Endometrial microvascular endothelial cells (primary cell): ENCODE data around the gene SNUPN. TPM values are rescaled to one million over a fixed set of nuclear protein-coding genes. Genes with fewer than 3 reads are reported as not detected.
"Not testable (repeated sequence)": the region's sequence is repeated elsewhere in the genome, so short reads cannot be mapped to it uniquely, and the experiment has no call there.

ENCODE experiments used
- in situ Hi-C: cut with HindIII; loops from 2 replicates; pipeline ENCODE4 v1.10.0; 2017; ENCODE audit warnings: low sequenced_read_pairs, low pct_unique_long_range_greater_than_20kb; ENCODE audit errors: inconsistent ontology term
- total RNA-seq: library from RNA; depleted of rRNA; stranded (reverse); fragments of >200 nt; gene quantifications from one replicate; pipeline ENCODE4 v1.2.3, GENCODE V29; 2015; ENCODE audit errors: inconsistent ontology term

SNUPN gene
- total RNA-seq, 1 donor from 2014 or later = 21.5 TPM

DNA sequence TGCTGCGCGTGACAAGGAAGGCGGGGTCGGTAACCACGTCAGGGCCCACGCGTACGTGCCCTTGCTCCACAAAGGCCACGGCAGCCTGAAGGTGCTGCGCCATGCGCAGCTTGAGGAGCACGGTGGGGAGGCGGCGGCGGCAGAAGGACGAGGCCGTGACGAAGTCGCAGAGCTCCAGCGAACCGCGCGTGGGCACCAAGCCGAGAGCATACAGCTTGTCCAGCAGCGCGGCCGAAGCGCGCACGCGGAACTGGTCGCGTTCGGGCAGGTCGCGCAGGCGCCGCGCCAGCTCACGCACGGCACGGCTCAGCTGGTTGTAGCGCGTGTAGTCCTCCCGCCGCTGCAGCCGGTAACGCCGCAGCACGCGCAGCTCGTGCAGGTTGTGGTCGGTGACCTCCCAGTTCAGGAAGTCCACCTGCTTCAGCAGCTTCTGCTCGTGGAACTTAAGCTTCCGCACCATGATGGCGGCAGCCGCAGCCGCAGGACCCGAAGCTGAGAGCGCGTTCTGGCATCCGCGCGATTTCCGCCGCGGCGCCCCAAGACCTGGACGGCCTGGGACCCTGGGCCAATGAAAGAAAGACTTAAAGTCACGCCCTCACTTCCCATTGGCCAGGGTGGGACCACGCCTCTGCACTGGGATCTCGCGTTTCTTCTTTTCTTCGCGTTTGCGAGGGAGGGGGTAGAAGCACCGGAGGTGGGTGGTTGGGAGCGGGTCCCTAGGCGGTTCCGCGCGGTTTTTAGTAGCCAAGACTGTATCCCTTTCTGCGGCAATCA is 14.4 kb upstream of the SNUPN start, which contains the start of gene IMP3:
Gene IMP3 (minus strand): TSS at position 516 of the 774 bp plus-strand sequence. CDS start 56 bp downstream, at position 460.
- in situ Hi-C loops = no loop called here

GRCh38 chr15:75639191-75639708 is 13.7 kb upstream of the SNUPN start:
- in situ Hi-C loops = no loop called here

- in situ Hi-C loops = no loop called here
These were observed 11.9 kb upstream of the SNUPN start for GRCh38 chr15:75637245-75638009.

DNA sequence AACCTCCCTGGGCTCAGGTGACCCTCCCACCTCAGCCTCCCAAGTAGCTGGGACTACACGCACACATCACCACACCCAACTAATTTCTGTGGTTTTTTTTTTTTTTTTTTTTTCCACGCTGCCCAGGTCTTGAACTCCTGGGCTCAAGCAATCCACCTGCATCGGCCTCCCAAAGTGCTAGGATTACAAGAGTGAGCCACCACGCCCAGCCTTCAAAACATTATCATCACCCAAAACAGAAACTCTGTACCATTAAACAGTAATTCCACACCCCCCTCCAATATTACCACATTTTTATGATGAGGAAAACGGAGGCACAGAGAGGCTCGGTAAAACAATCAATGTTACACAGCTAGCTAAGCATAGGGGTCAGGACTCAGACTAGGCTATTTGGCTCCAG is 10.5 kb upstream of the SNUPN start:
- in situ Hi-C loops = no loop called here

DNA sequence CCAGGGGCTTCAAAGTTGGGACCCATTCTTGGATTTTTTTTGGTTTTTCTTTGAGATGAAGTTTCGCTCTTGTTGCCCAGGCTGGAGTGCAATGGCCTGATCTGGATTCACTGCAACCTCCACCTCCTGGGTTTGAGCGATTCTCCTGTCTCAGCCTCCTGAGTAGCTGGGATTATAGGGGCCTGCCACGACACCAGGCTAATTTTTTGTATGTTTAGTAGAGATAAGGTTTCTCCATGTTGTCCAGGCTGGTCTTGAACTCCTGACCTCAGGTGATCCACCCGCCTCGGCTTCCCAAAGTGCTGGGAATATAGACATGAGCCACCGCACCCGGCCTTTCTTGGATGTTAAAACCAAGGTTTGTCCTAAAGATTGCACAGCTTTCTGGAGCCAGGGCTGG is 8.4 kb upstream of the SNUPN start:
- in situ Hi-C loops = not testable (repeated sequence)

- in situ Hi-C loops = no loop called here
These were observed 6.4 kb upstream of the SNUPN start for GRCh38 chr15:75631935-75632334.

GRCh38 chr15:75622505-75622904 is 3.0 kb downstream of the SNUPN start:
- in situ Hi-C loops = no loop called here

DNA sequence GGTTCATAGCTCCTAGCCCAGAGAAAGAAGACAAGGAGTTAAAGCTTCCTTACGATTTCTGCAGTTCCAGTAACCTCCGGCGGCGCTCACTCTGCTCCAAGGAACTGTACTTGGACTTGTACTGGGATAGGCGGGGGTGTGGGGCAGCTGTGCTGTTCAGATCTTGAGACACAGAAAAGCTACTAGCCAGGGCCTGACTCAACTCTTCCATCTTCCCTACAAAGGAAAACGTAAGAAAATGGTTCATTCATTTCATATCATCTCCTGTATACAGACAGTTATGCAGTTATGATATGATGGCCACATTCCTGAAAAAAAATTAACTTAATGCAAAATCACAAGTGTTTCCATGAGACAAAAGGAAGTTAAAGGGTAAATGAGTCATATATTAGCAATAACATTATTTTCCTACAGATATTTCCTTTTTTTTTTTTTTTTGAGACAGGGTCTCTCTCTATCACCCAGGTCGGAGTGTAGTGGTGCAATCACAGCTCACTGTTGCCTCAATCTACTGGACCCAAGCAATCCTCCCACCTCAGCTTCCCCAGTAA is 4.6 kb downstream of the SNUPN start:
- in situ Hi-C loops = no loop called here

DNA sequence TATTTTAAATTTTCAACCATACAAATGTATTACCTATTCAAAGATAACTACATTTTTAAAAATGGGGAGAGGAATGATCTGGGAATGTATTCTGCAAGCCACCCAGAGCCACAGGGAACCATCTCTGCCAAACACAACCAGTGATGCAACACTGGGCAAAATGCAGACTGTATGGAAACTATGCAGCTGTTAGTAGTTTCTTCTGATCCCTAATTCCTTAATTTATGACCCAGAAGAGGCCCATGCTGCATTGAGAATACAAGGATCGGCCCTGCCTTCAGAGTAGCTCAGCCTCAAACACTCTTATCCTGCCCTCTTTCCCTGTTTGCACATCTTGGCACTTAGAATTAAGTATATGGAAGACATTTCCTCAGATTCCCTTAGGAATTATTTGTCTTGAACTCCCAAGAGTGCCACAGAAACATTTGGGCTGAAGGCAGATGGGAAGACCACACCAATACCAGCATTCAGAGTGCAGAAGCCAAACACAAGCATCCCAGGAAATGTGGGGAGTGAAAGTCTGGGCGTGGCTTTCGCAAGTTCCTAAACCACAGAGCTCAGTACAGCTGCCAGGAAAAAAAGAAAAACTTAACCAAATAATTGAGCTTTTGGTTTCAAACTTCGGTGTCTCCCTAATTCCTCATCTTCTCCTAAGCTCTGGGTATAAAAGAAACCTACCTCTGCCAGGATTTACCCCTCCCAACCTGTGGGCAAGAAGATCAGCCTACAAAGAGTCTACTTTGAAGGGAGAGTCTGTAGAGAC is 5.3 kb downstream of the SNUPN start:
- in situ Hi-C loops = no loop called here

- in situ Hi-C loops = no loop called here
These were observed 8.8 kb downstream of the SNUPN start for GRCh38 chr15:75616766-75617165.

DNA sequence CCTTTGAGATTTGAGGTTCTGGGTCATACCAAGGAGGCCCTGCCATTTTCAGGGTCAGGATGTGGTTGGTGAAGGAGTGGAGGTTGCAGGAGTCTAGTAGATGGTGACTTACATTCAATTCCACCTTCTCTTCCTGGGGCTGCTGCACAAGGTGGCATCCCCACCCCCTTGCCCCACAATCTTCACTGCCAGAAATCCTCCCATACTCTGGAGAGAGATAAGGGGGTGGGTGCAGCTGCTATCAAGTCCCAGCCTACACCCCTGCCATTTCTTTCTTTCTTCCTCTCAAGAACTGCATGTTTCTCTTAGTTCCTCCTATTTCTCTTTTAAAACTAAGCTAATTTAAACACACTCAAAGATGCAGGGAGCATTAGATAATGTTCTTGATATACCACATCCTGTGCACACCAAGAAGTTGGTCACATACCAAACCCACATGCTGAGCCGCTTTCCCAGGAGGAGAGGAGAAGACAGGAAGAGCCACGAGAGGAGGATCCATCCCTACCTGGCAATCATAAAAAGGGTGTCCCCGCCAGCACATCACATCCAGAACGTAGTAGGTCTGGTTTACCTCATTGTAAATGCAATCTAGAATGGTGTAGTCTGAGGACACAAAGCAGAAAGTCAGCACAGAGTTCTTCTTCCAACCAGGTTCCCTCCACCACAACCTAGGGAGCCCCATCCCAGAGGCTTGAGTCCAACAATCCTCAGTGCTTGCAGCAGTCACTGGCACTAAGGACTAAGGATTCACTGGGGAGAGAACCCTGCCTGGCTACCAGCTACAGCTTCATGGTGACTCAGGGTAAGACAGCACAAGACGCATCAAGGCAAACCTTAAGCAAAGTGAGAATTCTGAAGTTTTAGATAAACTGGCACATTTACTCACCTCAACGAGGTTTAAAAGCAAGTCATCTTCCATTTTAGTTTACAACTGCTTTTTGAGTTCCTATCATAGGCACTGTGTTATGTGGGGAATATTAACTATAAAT is 18.5 kb downstream of the SNUPN start:
- in situ Hi-C loops = no loop called here

GRCh38 chr15:75606026-75606425 is 19.5 kb downstream of the SNUPN start:
- in situ Hi-C loops = no loop called here

DNA sequence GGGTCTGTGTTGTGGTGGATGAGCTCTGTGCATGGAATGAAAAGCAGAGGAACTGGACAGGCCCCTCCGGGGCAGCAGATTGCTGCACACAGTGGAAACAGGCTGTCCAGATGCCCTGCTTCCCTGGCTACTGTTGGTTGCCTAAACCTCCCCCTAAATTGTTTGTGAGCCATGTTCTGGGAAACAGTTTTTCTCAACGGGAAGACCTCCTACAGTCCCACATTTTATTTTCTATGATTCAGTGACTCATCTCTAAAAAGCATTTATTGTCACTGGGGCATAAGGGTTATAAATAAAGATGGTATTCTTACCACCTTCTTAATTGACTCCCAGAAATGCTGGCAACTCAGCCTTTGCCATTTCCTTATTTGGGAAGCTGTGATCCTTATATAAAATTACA is 26.1 kb downstream of the SNUPN start:
- in situ Hi-C loops = no loop called here

DNA sequence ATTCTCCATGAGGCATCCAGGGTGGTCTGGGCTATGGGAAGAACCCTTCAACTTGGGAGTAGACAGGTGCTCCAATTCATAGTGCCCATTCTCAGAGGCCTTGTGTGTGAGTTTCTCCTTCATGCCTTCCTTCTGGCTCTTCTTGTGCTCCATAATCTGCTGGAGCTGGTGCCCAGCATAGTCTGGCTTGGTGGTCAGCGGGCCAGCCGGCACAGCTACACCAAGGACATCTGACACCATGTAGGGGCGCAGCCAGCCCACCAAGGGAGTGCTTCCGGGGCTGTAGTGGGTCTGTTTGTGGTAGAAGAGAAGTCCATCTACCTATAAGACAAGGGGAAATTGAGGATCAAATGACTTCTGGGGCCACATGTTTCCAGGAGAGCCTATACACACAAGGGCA is 27.2 kb downstream of the SNUPN start:
- in situ Hi-C loops = no loop called here

- in situ Hi-C loops = no loop called here
These were observed 27.7 kb downstream of the SNUPN start for GRCh38 chr15:75597667-75598341.

- in situ Hi-C loops = no loop called here
These were observed 28.7 kb downstream of the SNUPN start for GRCh38 chr15:75596703-75597345.

GRCh38 chr15:75594276-75594675 is 31.2 kb downstream of the SNUPN start:
- in situ Hi-C loops = no loop called here
